GM23338 (cell line): ENCODE data around the gene MLLT3. TPM values are rescaled to one million over a fixed set of nuclear protein-coding genes. Genes with fewer than 3 reads are reported as not detected.

Experiments used
- ATAC-seq: fragments of 200-7000 bp; cut with Tn5 transposase; 3 replicates; pipeline ENCODE4 v1.9.1; 2020
- DNase-seq: peaks from one replicate; pipeline ENCODE4 v3.0.0-alpha.2; 2015; ENCODE audit warnings: low spot score
- H2AFZ ChIP-seq: fragments of 200-600 bp; sonication (generic); 2 replicates; pipeline ENCODE4 v1.8.0; 2016; ENCODE audit warnings: antibody characterized with exemption, mild to moderate bottlenecking, moderate library complexity
- H3F3A ChIP-seq: fragments of 200-600 bp; sonication (generic); replicated peaks from 2 replicates; pipeline ENCODE4 v1.8.0; 2017; ENCODE audit warnings: antibody characterized with exemption, mixed run types, low read depth
- H3K27ac ChIP-seq: fragments of 200-600 bp; sonication (generic); 2 replicates; pipeline ENCODE4 v1.6.1; 2016; ENCODE audit warnings: low read depth
- H3K27me3 ChIP-seq: fragments of 200-600 bp; sonication (generic); 2 replicates; pipeline ENCODE4 v1.8.0; 2016; ENCODE audit warnings: mild to moderate bottlenecking, mixed run types, moderate library complexity; ENCODE audit not compliant: insufficient read depth
- H3K36me3 ChIP-seq: fragments of 200-600 bp; sonication (generic); 2 replicates; pipeline ENCODE4 v1.8.0; 2016; ENCODE audit warnings: mild to moderate bottlenecking; ENCODE audit not compliant: insufficient read depth
- H3K4me1 ChIP-seq: fragments of 200-600 bp; sonication (generic); 2 replicates; pipeline ENCODE4 v1.8.0; 2016; ENCODE audit warnings: mild to moderate bottlenecking, moderate library complexity; ENCODE audit not compliant: insufficient read depth
- H3K4me2 ChIP-seq: fragments of 200-600 bp; sonication (generic); 2 replicates; pipeline ENCODE4 v1.7.1; 2017; ENCODE audit warnings: mixed run types
- H3K4me3 ChIP-seq: fragments of 200-600 bp; sonication (generic); 2 replicates; pipeline ENCODE4 v1.6.1; 2016; ENCODE audit warnings: mixed run types
- H3K79me2 ChIP-seq: fragments of 200-600 bp; sonication (generic); replicated peaks from 2 replicates; pipeline ENCODE4 v1.8.0; 2017; ENCODE audit warnings: mild to moderate bottlenecking; ENCODE audit not compliant: insufficient read depth
- H3K9me2 ChIP-seq: fragments of 200-600 bp; sonication (generic); 2 replicates; pipeline ENCODE4 v1.8.0; 2017; ENCODE audit not compliant: insufficient read depth
- H4K20me1 ChIP-seq: fragments of 200-600 bp; sonication (generic); replicated peaks from 2 replicates; pipeline ENCODE4 v1.8.0; 2017; ENCODE audit warnings: mild to moderate bottlenecking; ENCODE audit not compliant: insufficient read depth
- H3K27ac Mint-ChIP-seq: 2 replicates; pipeline ENCODE4 v1.8.0; 2020; ENCODE audit warnings: inconsistent platforms, mild to moderate bottlenecking, moderate library complexity, mixed read lengths
- H3K27me3 Mint-ChIP-seq: 3 replicates; pipeline ENCODE4 v1.8.0; 2022; ENCODE audit warnings: low read depth, mild to moderate bottlenecking, moderate library complexity, mixed read lengths, inconsistent platforms; ENCODE audit not compliant: insufficient read depth, poor library complexity
- H3K36me3 Mint-ChIP-seq: 3 replicates; pipeline ENCODE4 v1.8.0; 2021; ENCODE audit warnings: low read depth, mild to moderate bottlenecking, inconsistent platforms, moderate library complexity, mixed read lengths
- H3K4me1 Mint-ChIP-seq: 3 replicates; pipeline ENCODE4 v1.8.0; 2020; ENCODE audit warnings: mild to moderate bottlenecking, inconsistent platforms, mixed read lengths
- H3K4me3 Mint-ChIP-seq: 3 replicates; pipeline ENCODE4 v1.8.0; 2021; ENCODE audit warnings: moderate library complexity, mild to moderate bottlenecking, inconsistent platforms, mixed read lengths
- H3K9me3 Mint-ChIP-seq: 3 replicates; pipeline ENCODE4 v1.8.0; 2020; ENCODE audit warnings: moderate library complexity, mild to moderate bottlenecking, inconsistent platforms, mixed read lengths
- CREB1 ChIP-seq: fragments of 250-450 bp; sonication (Bioruptor Pico); IDR thresholded peaks from 2 replicates; pipeline ENCODE4 v1.5.0; 2020; ENCODE audit warnings: low read depth, mild to moderate bottlenecking, moderate library complexity
- ETS1 ChIP-seq: IDR thresholded peaks from 2 replicates; pipeline ENCODE4 v1.6.1; 2016; ENCODE audit warnings: antibody characterized with exemption
- EZH2 ChIP-seq: fragments of 200-600 bp; sonication (generic); IDR thresholded peaks from one replicate; pipeline ENCODE4 v1.8.0; 2017; ENCODE audit warnings: antibody characterized with exemption, mild to moderate bottlenecking, low read depth; ENCODE audit not compliant: unreplicated experiment
- EZH2phosphoT487 ChIP-seq: fragments of 200-600 bp; sonication (generic); IDR thresholded peaks from one replicate; pipeline ENCODE4 v1.8.1; 2018; ENCODE audit warnings: antibody characterized with exemption; ENCODE audit not compliant: unreplicated experiment
- JUNB ChIP-seq: IDR thresholded peaks from one replicate; pipeline ENCODE4 v1.6.1; 2016; ENCODE audit warnings: antibody characterized with exemption; ENCODE audit not compliant: unreplicated experiment
- NANOG ChIP-seq: IDR thresholded peaks from 2 replicates; pipeline ENCODE4 v1.6.1; 2016; ENCODE audit warnings: antibody characterized with exemption, borderline replicate concordance
- POLR2AphosphoS5 ChIP-seq: IDR thresholded peaks from 2 replicates; pipeline ENCODE4 v1.6.1; 2016; ENCODE audit warnings: antibody characterized with exemption, low read depth
- STAT1 ChIP-seq: IDR thresholded peaks from one replicate; pipeline ENCODE4 v1.6.1; 2016; ENCODE audit warnings: antibody characterized with exemption; ENCODE audit not compliant: unreplicated experiment
- ZNF114 ChIP-seq: fragments of 250-450 bp; sonication (Bioruptor Pico); IDR thresholded peaks from 2 replicates; pipeline ENCODE4 v1.5.0; 2020; ENCODE audit warnings: mild to moderate bottlenecking, moderate library complexity
- ZNF331 ChIP-seq: fragments of 250-450 bp; sonication (Bioruptor Pico); IDR thresholded peaks from 2 replicates; pipeline ENCODE4 v1.5.0; 2020; ENCODE audit warnings: low read depth, mild to moderate bottlenecking, moderate library complexity
- ZNF462 ChIP-seq: fragments of 250-450 bp; sonication (Bioruptor Pico); IDR thresholded peaks from 2 replicates; pipeline ENCODE4 v1.5.0; 2020; ENCODE audit warnings: mild to moderate bottlenecking, moderate library complexity
- polyA plus RNA-seq: library from polyadenylated mRNA; unstranded; fragments of >200 nt; fragmentation: Nextera tagmentation; extraction: Ambion mirVana; gene quantifications from 2 replicates; pipeline ENCODE4 v1.2.1, GENCODE V29; 2016
- total RNA-seq: library from RNA; depleted of rRNA; stranded (reverse); fragments of >200 nt; shearing (Covaris generic); gene quantifications from 2 replicates; pipeline ENCODE4 v1.2.3, GENCODE V29; 2014
- TF ChIP-seq, protein P1 (sequence below), 2 experiments: fragments of 200-600 bp in 1 of 2; sonication (generic) in 1 of 2; conservative IDR thresholded peaks; 2 replicates each; pipeline versions ENCODE4 v1.5.1 to v1.6.1; 2016 to 2017; ENCODE audit warnings: antibody characterized with exemption in 2 of 2, low read depth in 2 of 2, mild to moderate bottlenecking in 2 of 2, moderate library complexity in 1 of 2
- TF ChIP-seq, protein P2 (sequence below): IDR thresholded peaks from one replicate; pipeline ENCODE4 v1.6.1; 2018; ENCODE audit warnings: antibody characterized with exemption; ENCODE audit not compliant: unreplicated experiment

Gene MLLT3
- total and polyA plus RNA-seq, 2 experiments from 2014 or later = 7.5 to 9.5 TPM

GRCh38 chr9:20504930-20505329, 117.4 kb downstream of the MLLT3 start:
- Histone ChIP-seq H3K4me2 (no peak overlapping the region), H2AFZ (no peak overlapping the region), H3K79me2 (no peaks in the 10 kb centered on the region), H4K20me1 (no peaks in the 10 kb centered on the region), H3K36me3 (no peaks in the 10 kb centered on the region), H3K27me3 (no peaks in the 10 kb centered on the region), H3K4me1 (0 out of 2 replicates have a peak, but pooled peaks cover 9% of the 10 kb centered on the region), H3K27ac (no peak overlapping the region), H3F3A (no peaks in the 10 kb centered on the region), H3K9me2 (no peaks in the 10 kb centered on the region), H3K4me3 (no peak overlapping the region)
- DNase-seq (no peak), ATAC-seq (no peak)
- no peaks in the 10 kb centered on the region for H3K9me3 Mint-ChIP-seq
- H3K4me3 Mint-ChIP-seq = no peak overlapping the region
- H3K4me1 Mint-ChIP-seq = peaks cover 13% of the 10 kb centered on the region; the same call in 2 of the 3 replicates
- TF ChIP-seq STAT1 (no peak), CREB1 (CRISPR knock-in tag) (no peak), POLR2AphosphoS5 (no peak), ETS1 (no peak), ZNF462 (CRISPR knock-in tag) (no peak), EZH2 (no peak), ZNF114 (CRISPR knock-in tag) (no peak), ZNF331 (CRISPR knock-in tag) (no peak), JUNB (no peak), EZH2phosphoT487 (no peak), NANOG (no peak)
- TF ChIP-seq, protein P1, sequence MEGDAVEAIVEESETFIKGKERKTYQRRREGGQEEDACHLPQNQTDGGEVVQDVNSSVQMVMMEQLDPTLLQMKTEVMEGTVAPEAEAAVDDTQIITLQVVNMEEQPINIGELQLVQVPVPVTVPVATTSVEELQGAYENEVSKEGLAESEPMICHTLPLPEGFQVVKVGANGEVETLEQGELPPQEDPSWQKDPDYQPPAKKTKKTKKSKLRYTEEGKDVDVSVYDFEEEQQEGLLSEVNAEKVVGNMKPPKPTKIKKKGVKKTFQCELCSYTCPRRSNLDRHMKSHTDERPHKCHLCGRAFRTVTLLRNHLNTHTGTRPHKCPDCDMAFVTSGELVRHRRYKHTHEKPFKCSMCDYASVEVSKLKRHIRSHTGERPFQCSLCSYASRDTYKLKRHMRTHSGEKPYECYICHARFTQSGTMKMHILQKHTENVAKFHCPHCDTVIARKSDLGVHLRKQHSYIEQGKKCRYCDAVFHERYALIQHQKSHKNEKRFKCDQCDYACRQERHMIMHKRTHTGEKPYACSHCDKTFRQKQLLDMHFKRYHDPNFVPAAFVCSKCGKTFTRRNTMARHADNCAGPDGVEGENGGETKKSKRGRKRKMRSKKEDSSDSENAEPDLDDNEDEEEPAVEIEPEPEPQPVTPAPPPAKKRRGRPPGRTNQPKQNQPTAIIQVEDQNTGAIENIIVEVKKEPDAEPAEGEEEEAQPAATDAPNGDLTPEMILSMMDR (conservative IDR thresholded peaks at IDR 0.05; ENCODE audit: low read depth in 2 of 2) = no peak
- TF ChIP-seq, protein P2, sequence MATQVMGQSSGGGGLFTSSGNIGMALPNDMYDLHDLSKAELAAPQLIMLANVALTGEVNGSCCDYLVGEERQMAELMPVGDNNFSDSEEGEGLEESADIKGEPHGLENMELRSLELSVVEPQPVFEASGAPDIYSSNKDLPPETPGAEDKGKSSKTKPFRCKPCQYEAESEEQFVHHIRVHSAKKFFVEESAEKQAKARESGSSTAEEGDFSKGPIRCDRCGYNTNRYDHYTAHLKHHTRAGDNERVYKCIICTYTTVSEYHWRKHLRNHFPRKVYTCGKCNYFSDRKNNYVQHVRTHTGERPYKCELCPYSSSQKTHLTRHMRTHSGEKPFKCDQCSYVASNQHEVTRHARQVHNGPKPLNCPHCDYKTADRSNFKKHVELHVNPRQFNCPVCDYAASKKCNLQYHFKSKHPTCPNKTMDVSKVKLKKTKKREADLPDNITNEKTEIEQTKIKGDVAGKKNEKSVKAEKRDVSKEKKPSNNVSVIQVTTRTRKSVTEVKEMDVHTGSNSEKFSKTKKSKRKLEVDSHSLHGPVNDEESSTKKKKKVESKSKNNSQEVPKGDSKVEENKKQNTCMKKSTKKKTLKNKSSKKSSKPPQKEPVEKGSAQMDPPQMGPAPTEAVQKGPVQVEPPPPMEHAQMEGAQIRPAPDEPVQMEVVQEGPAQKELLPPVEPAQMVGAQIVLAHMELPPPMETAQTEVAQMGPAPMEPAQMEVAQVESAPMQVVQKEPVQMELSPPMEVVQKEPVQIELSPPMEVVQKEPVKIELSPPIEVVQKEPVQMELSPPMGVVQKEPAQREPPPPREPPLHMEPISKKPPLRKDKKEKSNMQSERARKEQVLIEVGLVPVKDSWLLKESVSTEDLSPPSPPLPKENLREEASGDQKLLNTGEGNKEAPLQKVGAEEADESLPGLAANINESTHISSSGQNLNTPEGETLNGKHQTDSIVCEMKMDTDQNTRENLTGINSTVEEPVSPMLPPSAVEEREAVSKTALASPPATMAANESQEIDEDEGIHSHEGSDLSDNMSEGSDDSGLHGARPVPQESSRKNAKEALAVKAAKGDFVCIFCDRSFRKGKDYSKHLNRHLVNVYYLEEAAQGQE = no peak
- no peak overlapping the region for H3K27ac Mint-ChIP-seq
- H3K36me3 Mint-ChIP-seq = no peaks in the 10 kb centered on the region
- no peaks in the 10 kb centered on the region for H3K27me3 Mint-ChIP-seq
